Neutrophil (primary cell): ENCODE measurements around the gene ZNF628.

Experiments
- H3K27ac ChIP-seq: fragments of 200-600 bp; sonication (generic); 2 replicates; pipeline ENCODE4 v1.5.1; 2016; ENCODE audit warnings: mild to moderate bottlenecking, moderate library complexity
- H3K27me3 ChIP-seq: fragments of 200-600 bp; sonication (generic); 2 replicates; pipeline ENCODE4 v1.6.0; 2016; ENCODE audit warnings: mild to moderate bottlenecking
- H3K36me3 ChIP-seq: fragments of 200-600 bp; sonication (generic); 2 replicates; pipeline ENCODE4 v1.5.1; 2017
- H3K4me1 ChIP-seq, 2 experiments: fragments of 200-600 bp in 1 of 2; sonication (generic) in 1 of 2; 1 replicate in 1 of 2; 2 replicates in 1 of 2; pipeline versions ENCODE4 v1.5.1 to v1.6.1; 2013 to 2016; ENCODE audit warnings: low read depth in 1 of 2, low read length in 1 of 2, mild to moderate bottlenecking in 1 of 2, moderate library complexity in 1 of 2; ENCODE audit not compliant: control insufficient read depth in 1 of 2, insufficient read depth in 1 of 2
- H3K4me3 ChIP-seq, 2 experiments: fragments of 200-600 bp in 1 of 2; sonication (generic) in 1 of 2; 1 replicate in 1 of 2; 2 replicates in 1 of 2; pipeline ENCODE4 v1.5.1; 2013 to 2016; ENCODE audit warnings: low read depth in 1 of 2, low read length in 1 of 2, mild to moderate bottlenecking in 1 of 2, moderate library complexity in 1 of 2
- H3K9me3 ChIP-seq: fragments of 200-600 bp; sonication (generic); 2 replicates; pipeline ENCODE4 v1.5.1; 2016
- CTCF ChIP-seq: fragments of 200-600 bp; sonication (generic); IDR thresholded peaks from 2 replicates; pipeline ENCODE4 v1.5.1; 2016; ENCODE audit warnings: antibody characterized with exemption

Gene ZNF628

GRCh38 chr19:55488986-55489710 is 12.7 kb downstream of the ZNF628 start:
- peaks cover 7 to 8% of the 10 kb centered on the region in 2 experiments for H3K4me1 ChIP-seq
- peaks cover 1% of the 10 kb centered on the region for H3K36me3 ChIP-seq
- no peak for TF ChIP-seq CTCF
- H3K4me3 ChIP-seq, result no peak overlapping the region
- H3K9me3 ChIP-seq, result no peaks in the 10 kb centered on the region
- peaks cover 95% of the 10 kb centered on the region for H3K27me3 ChIP-seq
- no peak overlapping the region for H3K27ac ChIP-seq

GRCh38 chr19:55489711-55490477 is 13.5 kb downstream of the ZNF628 start:
- TF ChIP-seq CTCF, result no peak
- Histone ChIP-seq H3K36me3 (no peaks in the 10 kb centered on the region), H3K27me3 (peaks cover 95% of the 10 kb centered on the region), H3K4me1 (peaks cover under 1 to 2% of the 10 kb centered on the region in 2 experiments), H3K27ac (no peak overlapping the region), H3K9me3 (no peaks in the 10 kb centered on the region), H3K4me3 (no peak overlapping the region)

- TF ChIP-seq CTCF, result no peak
- Histone ChIP-seq H3K4me1 (no peaks in the 10 kb centered on the region), H3K27me3 (peaks cover 86% of the 10 kb centered on the region), H3K27ac (no peak overlapping the region), H3K36me3 (no peaks in the 10 kb centered on the region), H3K9me3 (no peaks in the 10 kb centered on the region), H3K4me3 (no peak overlapping the region)
These were observed 14.3 kb downstream of the ZNF628 start for GRCh38 chr19:55490478-55491432.

- Histone ChIP-seq H3K27me3 (peaks cover 76% of the 10 kb centered on the region), H3K4me1 (no peaks in the 10 kb centered on the region), H3K27ac (no peak overlapping the region), H3K36me3 (no peaks in the 10 kb centered on the region), H3K4me3 (no peak overlapping the region), H3K9me3 (no peaks in the 10 kb centered on the region)
- no peak for TF ChIP-seq CTCF
These were observed 15.3 kb downstream of the ZNF628 start for GRCh38 chr19:55491546-55492360.
